ENCODE data around the gene SPI1. TPM values are rescaled to one million over a fixed set of nuclear protein-coding genes. Genes with fewer than 3 reads are reported as not detected.

SPI1 gene
- total RNA-seq, 2 experiments from 2014 or later: 0.25 to 0.36 TPM

GRCh38 chr11:47379317-47379716 is 970 bp upstream of the SPI1 start:
- peaks cover 6% of the 10 kb centered on the region for H3K4me1 Mint-ChIP-seq
- no peak overlapping the region for H3K27ac Mint-ChIP-seq
- H3K9me3 Mint-ChIP-seq: no peaks in the 10 kb centered on the region
- H3K36me3 Mint-ChIP-seq: no peaks in the 10 kb centered on the region
- no peak overlapping the region for H3K4me3 Mint-ChIP-seq
- no peaks in the 10 kb centered on the region for H3K27me3 Mint-ChIP-seq
- no peak for DNase-seq

GRCh38 chr11:47378836-47379170 is 456 bp upstream of the SPI1 start:
- Mint-ChIP-seq H3K27me3 (no peaks in the 10 kb centered on the region), H3K9me3 (no peaks in the 10 kb centered on the region), H3K27ac (no peak overlapping the region), H3K36me3 (no peaks in the 10 kb centered on the region), H3K4me3 (no peak overlapping the region), H3K4me1 (peaks cover 8% of the 10 kb centered on the region)
- no peak for DNase-seq

- no peak for DNase-seq
- no peaks in the 10 kb centered on the region for H3K9me3 Mint-ChIP-seq
- H3K4me1 Mint-ChIP-seq: peaks cover 8% of the 10 kb centered on the region
- no peak overlapping the region for H3K27ac Mint-ChIP-seq
- peak overlapping the region; percentile 15 for H3K4me3 Mint-ChIP-seq
- H3K27me3 Mint-ChIP-seq: no peaks in the 10 kb centered on the region
- H3K36me3 Mint-ChIP-seq: no peaks in the 10 kb centered on the region
These were observed 757 bp downstream of the SPI1 start for GRCh38 chr11:47377571-47378009.

- Mint-ChIP-seq H3K9me3 (no peaks in the 10 kb centered on the region), H3K4me1 (peaks cover 8% of the 10 kb centered on the region), H3K27me3 (no peaks in the 10 kb centered on the region), H3K27ac (no peak overlapping the region), H3K36me3 (no peaks in the 10 kb centered on the region), H3K4me3 (no peak overlapping the region)
- DNase-seq: no peak
These were observed 1.6 kb downstream of the SPI1 start for GRCh38 chr11:47376525-47377371.

- Mint-ChIP-seq H3K27me3 (no peaks in the 10 kb centered on the region), H3K36me3 (no peaks in the 10 kb centered on the region), H3K4me3 (peak overlapping the region; percentile 11), H3K9me3 (no peaks in the 10 kb centered on the region), H3K4me1 (peaks cover 8% of the 10 kb centered on the region), H3K27ac (no peak overlapping the region)
- no peak for DNase-seq
These were observed 2.2 kb downstream of the SPI1 start for GRCh38 chr11:47376107-47376524.

GRCh38 chr11:47375546-47376085 is 2.7 kb downstream of the SPI1 start:
- Mint-ChIP-seq H3K4me1 (peaks cover 8% of the 10 kb centered on the region), H3K27me3 (no peaks in the 10 kb centered on the region), H3K4me3 (no peak overlapping the region), H3K36me3 (no peaks in the 10 kb centered on the region), H3K27ac (no peak overlapping the region), H3K9me3 (no peaks in the 10 kb centered on the region)
- no peak for DNase-seq

- Mint-ChIP-seq H3K27me3 (no peaks in the 10 kb centered on the region), H3K36me3 (no peaks in the 10 kb centered on the region), H3K4me3 (no peak overlapping the region), H3K4me1 (peaks cover 9% of the 10 kb centered on the region), H3K27ac (no peak overlapping the region), H3K9me3 (no peaks in the 10 kb centered on the region)
- DNase-seq: no peak
These were observed 3.3 kb downstream of the SPI1 start for GRCh38 chr11:47375020-47375419.

GRCh38 chr11:47374720-47375019 is 3.7 kb downstream of the SPI1 start:
- Mint-ChIP-seq H3K4me3 (no peak overlapping the region), H3K4me1 (peaks cover 12% of the 10 kb centered on the region), H3K27me3 (no peaks in the 10 kb centered on the region), H3K36me3 (no peaks in the 10 kb centered on the region), H3K9me3 (no peaks in the 10 kb centered on the region), H3K27ac (no peak overlapping the region)
- DNase-seq: no peak

GRCh38 chr11:47373876-47374719 is 4.2 kb downstream of the SPI1 start:
- Mint-ChIP-seq H3K4me1 (peaks cover 18% of the 10 kb centered on the region), H3K27me3 (no peaks in the 10 kb centered on the region), H3K27ac (no peak overlapping the region), H3K9me3 (no peaks in the 10 kb centered on the region), H3K36me3 (no peaks in the 10 kb centered on the region), H3K4me3 (no peak overlapping the region)
- DNase-seq: peak; percentile 84

GRCh38 chr11:47372422-47372821 is 5.9 kb downstream of the SPI1 start:
- H3K27ac Mint-ChIP-seq: no peak overlapping the region
- H3K9me3 Mint-ChIP-seq: no peaks in the 10 kb centered on the region
- no peaks in the 10 kb centered on the region for H3K36me3 Mint-ChIP-seq
- no peak overlapping the region for H3K4me3 Mint-ChIP-seq
- H3K4me1 Mint-ChIP-seq: peaks cover 17% of the 10 kb centered on the region
- H3K27me3 Mint-ChIP-seq: no peaks in the 10 kb centered on the region
- no peak for DNase-seq

- no peak for DNase-seq
- no peak overlapping the region for H3K4me3 Mint-ChIP-seq
These were observed 8.7 kb downstream of the SPI1 start for GRCh38 chr11:47369676-47370075.

GRCh38 chr11:47366020-47366490 is 12.3 kb downstream of the SPI1 start:
- H3K4me1 Mint-ChIP-seq: peaks cover 12% of the 10 kb centered on the region
- no peaks in the 10 kb centered on the region for H3K9me3 Mint-ChIP-seq
- H3K27me3 Mint-ChIP-seq: no peaks in the 10 kb centered on the region
- H3K36me3 Mint-ChIP-seq: no peaks in the 10 kb centered on the region
- H3K4me3 Mint-ChIP-seq: no peak overlapping the region
- H3K27ac Mint-ChIP-seq: no peak overlapping the region
- no peak for DNase-seq

More at GRCh38 chr11:47369676-47370075, 8.7 kb downstream of the SPI1 start:
- no peaks in the 10 kb centered on the region for H3K36me3 Mint-ChIP-seq
- peak overlapping the region; percentile 17 for H3K27ac Mint-ChIP-seq
- peaks cover 16% of the 10 kb centered on the region for H3K4me1 Mint-ChIP-seq
- H3K27me3 Mint-ChIP-seq: no peaks in the 10 kb centered on the region
- no peaks in the 10 kb centered on the region for H3K9me3 Mint-ChIP-seq

- no peaks in the 10 kb centered on the region for H3K9me3 Mint-ChIP-seq
- no peaks in the 10 kb centered on the region for H3K36me3 Mint-ChIP-seq
- no peaks in the 10 kb centered on the region for H3K27me3 Mint-ChIP-seq
- no peak overlapping the region for H3K27ac Mint-ChIP-seq
- no peak for DNase-seq
- H3K4me1 Mint-ChIP-seq: peaks cover 5% of the 10 kb centered on the region
- H3K4me3 Mint-ChIP-seq: no peak overlapping the region
These were observed 16.9 kb downstream of the SPI1 start for GRCh38 chr11:47361419-47361818.

GRCh38 chr11:47360341-47360740 is 18.0 kb downstream of the SPI1 start:
- Mint-ChIP-seq H3K4me1 (peaks cover 5% of the 10 kb centered on the region), H3K36me3 (no peaks in the 10 kb centered on the region), H3K27me3 (no peaks in the 10 kb centered on the region), H3K9me3 (no peaks in the 10 kb centered on the region), H3K4me3 (no peak overlapping the region), H3K27ac (no peak overlapping the region)
- no peak for DNase-seq

- Mint-ChIP-seq H3K4me1 (peaks cover 5% of the 10 kb centered on the region), H3K4me3 (no peak overlapping the region), H3K36me3 (no peaks in the 10 kb centered on the region), H3K9me3 (no peaks in the 10 kb centered on the region), H3K27me3 (no peaks in the 10 kb centered on the region), H3K27ac (no peak overlapping the region)
- no peak for DNase-seq
These were observed 18.8 kb downstream of the SPI1 start for GRCh38 chr11:47359586-47359985.

Data from activated naive CD8-positive, alpha-beta T cell treated with anti-CD3 and anti-CD28 coated beads for 36 hours (primary cell).